Tibial nerve (tissue), 4 donors: Measurements from ENCODE around the gene VOPP1. TPM values are rescaled to one million over a fixed set of nuclear protein-coding genes. Genes with fewer than 3 reads are reported as not detected.

Source experiments
- DNase-seq, 2 donors: peaks; one replicate each; pipeline ENCODE4 v3.0.0-alpha.2; 2019; ENCODE audit warnings: low spot score in 2 of 2
- H3K27ac ChIP-seq, 4 donors: fragments of 200-600 bp; sonication (generic) in 3 of 4; one replicate each; pipeline ENCODE4 v1.5.1; 2017 to 2019; ENCODE audit warnings: mild to moderate bottlenecking in 1 of 4
- H3K27me3 ChIP-seq, 2 donors: fragments of 200-600 bp; sonication (generic) in 1 of 2; one replicate each; pipeline versions ENCODE4 v1.5.1 to v1.6.0; 2017 to 2019
- H3K36me3 ChIP-seq, 3 donors: fragments of 200-600 bp; sonication (generic); one replicate each; pipeline ENCODE4 v1.5.1; 2018 to 2019
- H3K4me1 ChIP-seq, 4 donors: fragments of 200-600 bp; sonication (generic) in 3 of 4; one replicate each; pipeline ENCODE4 v1.5.1; 2017 to 2019
- H3K4me3 ChIP-seq, 4 donors: fragments of 200-600 bp; sonication (generic) in 3 of 4; one replicate each; pipeline ENCODE4 v1.5.1; 2017 to 2019; ENCODE audit warnings: mild to moderate bottlenecking in 1 of 4, moderate library complexity in 1 of 4
- H3K9me3 ChIP-seq, 4 donors: fragments of 200-600 bp; sonication (generic) in 3 of 4; one replicate each; pipeline ENCODE4 v1.5.1; 2017 to 2019
- CTCF ChIP-seq, 5 experiments: fragments of 200-600 bp in 3 of 5; fragments of 450-650 bp in 2 of 5; sonication (generic) in 3 of 5; IDR thresholded peaks; one replicate each; pipeline ENCODE4 v1.5.1; 2016 to 2019; ENCODE audit warnings: antibody characterized with exemption in 5 of 5, mild to moderate bottlenecking in 3 of 5, moderate library complexity in 2 of 5
- EP300 ChIP-seq, 2 donors: sonication (generic); formaldehyde crosslinking; IDR thresholded peaks; one replicate each; pipeline ENCODE4 v1.6.1; 2017; ENCODE audit warnings: antibody characterized with exemption in 2 of 2, mild to moderate bottlenecking in 1 of 2
- POLR2A ChIP-seq, 2 donors: fragments of 450-650 bp; IDR thresholded peaks; one replicate each; pipeline ENCODE4 v1.6.1; 2017; ENCODE audit warnings: antibody characterized with exemption in 2 of 2, mild to moderate bottlenecking in 2 of 2, moderate library complexity in 2 of 2
- WGBS, 2 donors: methylation state at CpG; one replicate each; pipeline ENCODE4 v1.1.5; 2018; 5-methylcytosine and 5-hydroxymethylcytosine counted together
- total RNA-seq, 4 donors: library from RNA; depleted of rRNA; stranded (reverse); fragments of >200 nt; gene quantifications; one replicate each; pipeline ENCODE4 v1.1.0, GENCODE V29; 2016

VOPP1 gene
- total RNA-seq, 4 donors from 2014 or later, result 49.2 to 58.5 (median 54.8) TPM

GRCh38 chr7:55470261-55470660 is 102.0 kb downstream of the VOPP1 start:
- WGBS, 2 donors, result 81 to 88% methylated on average over 2 of the region's 2 CpGs
- DNase-seq, result no peak
- Histone ChIP-seq H3K36me3 (peaks cover 0 to 82% (median 2%) of the 10 kb centered on the region in 3 donors), H3K27me3 (no peaks in the 10 kb centered on the region), H3K4me1 (peaks cover 0 to 8% (median 0%) of the 10 kb centered on the region in 4 donors), H3K27ac (peak overlapping the region in 1 of 4 donors; percentile 15), H3K9me3 (no peaks in the 10 kb centered on the region), H3K4me3 (no peak overlapping the region)
- no peak for TF ChIP-seq CTCF (IDR thresholded peaks at IDR 0.05)
- TF ChIP-seq POLR2A (IDR thresholded peaks at IDR 0.05), result no peak
- no peak for TF ChIP-seq EP300 (IDR thresholded peaks at IDR 0.05)

GRCh38 chr7:55469721-55470120 is 102.6 kb downstream of the VOPP1 start:
- peaks cover 2 to 82% (median 4%) of the 10 kb centered on the region in 3 donors for H3K36me3 ChIP-seq
- peaks cover 0 to 8% (median 0%) of the 10 kb centered on the region in 4 donors for H3K4me1 ChIP-seq
- no peak for DNase-seq
- TF ChIP-seq CTCF (IDR thresholded peaks at IDR 0.05), result no peak
- TF ChIP-seq EP300 (IDR thresholded peaks at IDR 0.05), result no peak
- no peak for TF ChIP-seq POLR2A (IDR thresholded peaks at IDR 0.05)
- no peak overlapping the region for H3K4me3 ChIP-seq
- H3K27ac ChIP-seq, result peak overlapping the region in 1 of 4 donors; percentile 15
- no peaks in the 10 kb centered on the region for H3K27me3 ChIP-seq
- WGBS, 2 donors, result 53 to 66% methylated on average over 3 of the region's 3 CpGs
- H3K9me3 ChIP-seq, result no peaks in the 10 kb centered on the region

GRCh38 chr7:55469271-55469681 is 103.0 kb downstream of the VOPP1 start:
- DNase-seq, result no peak
- peaks cover 0 to 8% (median 0%) of the 10 kb centered on the region in 4 donors for H3K4me1 ChIP-seq
- no peak overlapping the region for H3K4me3 ChIP-seq
- peak overlapping the region in 1 of 4 donors; percentile 15 for H3K27ac ChIP-seq
- TF ChIP-seq EP300 (IDR thresholded peaks at IDR 0.05) (no peak), POLR2A (IDR thresholded peaks at IDR 0.05) (no peak), CTCF (IDR thresholded peaks at IDR 0.05) (no peak)
- 66 to 71% methylated on average over 2 of the region's 2 CpGs for WGBS, 2 donors
- H3K27me3 ChIP-seq, result no peaks in the 10 kb centered on the region
- no peaks in the 10 kb centered on the region for H3K9me3 ChIP-seq
- H3K36me3 ChIP-seq, result peaks cover 2 to 82% (median 7%) of the 10 kb centered on the region in 3 donors

- Histone ChIP-seq H3K4me3 (no peak overlapping the region), H3K36me3 (peaks cover 2 to 79% (median 7%) of the 10 kb centered on the region in 3 donors), H3K4me1 (peaks cover 0 to 8% (median 0%) of the 10 kb centered on the region in 4 donors), H3K27ac (no peak overlapping the region), H3K9me3 (no peaks in the 10 kb centered on the region), H3K27me3 (no peaks in the 10 kb centered on the region)
- DNase-seq, result no peak
- 98 to 99% methylated on average over 8 of the region's 8 CpGs for WGBS, 2 donors
- TF ChIP-seq CTCF (IDR thresholded peaks at IDR 0.05), result no peak
Measured at GRCh38 chr7:55468495-55468894, 103.8 kb downstream of the VOPP1 start.

- peaks cover 0 to 71% (median 7%) of the 10 kb centered on the region in 3 donors for H3K36me3 ChIP-seq
- no peak for DNase-seq
- peaks cover 0 to 8% (median 0%) of the 10 kb centered on the region in 4 donors for H3K4me1 ChIP-seq
- no peak for TF ChIP-seq POLR2A (IDR thresholded peaks at IDR 0.05)
- no peak for TF ChIP-seq CTCF (IDR thresholded peaks at IDR 0.05)
- TF ChIP-seq EP300 (IDR thresholded peaks at IDR 0.05), result no peak
- H3K27ac ChIP-seq, result no peak overlapping the region
- WGBS, 2 donors, result 99% methylated on average over 7 of the region's 7 CpGs
- H3K4me3 ChIP-seq, result no peak overlapping the region
- H3K9me3 ChIP-seq, result peaks cover 0 to 6% (median 0%) of the 10 kb centered on the region in 4 donors
- no peaks in the 10 kb centered on the region for H3K27me3 ChIP-seq
Measured at GRCh38 chr7:55467047-55467593, 105.2 kb downstream of the VOPP1 start.
